ENCODE measurements around the gene TRMT2A.

TRMT2A gene

GRCh38 chr22:20094197-20094807 is 22.7 kb downstream of the TRMT2A start:
- no peak overlapping the region for H3K4me2 ChIP-seq (ENCODE audit: low read length)
- H3K36me3 ChIP-seq (ENCODE audit: control insufficient read depth, insufficient read depth, low read length): no peaks in the 10 kb centered on the region
- H3K79me2 ChIP-seq: no peaks in the 10 kb centered on the region
- no peak overlapping the region for H3K27ac ChIP-seq
- H3K4me3 ChIP-seq (ENCODE audit: low read depth, low read length): no peak overlapping the region
- H3K27me3 ChIP-seq (ENCODE audit: control insufficient read depth, insufficient read depth, low read length): no peaks in the 10 kb centered on the region
- no peaks in the 10 kb centered on the region for H3K9me3 ChIP-seq (ENCODE audit: control insufficient read depth, low read length)
- no peak for TF ChIP-seq CTCF (IDR thresholded peaks at IDR 0.05)
- no peaks in the 10 kb centered on the region for H3K4me1 ChIP-seq
- no peak overlapping the region for H2AFZ ChIP-seq
- no peak overlapping the region for H3K9ac ChIP-seq

GRCh38 chr22:20093418-20094196 is 23.4 kb downstream of the TRMT2A start:
- H3K27me3 ChIP-seq (ENCODE audit: control insufficient read depth, insufficient read depth, low read length): no peaks in the 10 kb centered on the region

GRCh38 chr22:20092477-20092854 is 24.6 kb downstream of the TRMT2A start:
- Histone ChIP-seq H3K4me3 (ENCODE audit: low read depth, low read length) (no peak overlapping the region), H3K27ac (no peak overlapping the region)

More at GRCh38 chr22:20093418-20094196, 23.4 kb downstream of the TRMT2A start:
- H3K9me3 ChIP-seq (ENCODE audit: control insufficient read depth, low read length): no peaks in the 10 kb centered on the region
- no peak overlapping the region for H3K4me3 ChIP-seq (ENCODE audit: low read depth, low read length)
- no peak for TF ChIP-seq CTCF (IDR thresholded peaks at IDR 0.05)
- no peaks in the 10 kb centered on the region for H3K36me3 ChIP-seq (ENCODE audit: control insufficient read depth, insufficient read depth, low read length)
- H2AFZ ChIP-seq: no peak overlapping the region
- H3K27ac ChIP-seq: no peak overlapping the region
- no peaks in the 10 kb centered on the region for H3K79me2 ChIP-seq
- H3K4me2 ChIP-seq (ENCODE audit: low read length): no peak overlapping the region
- no peaks in the 10 kb centered on the region for H3K4me1 ChIP-seq
- H3K9ac ChIP-seq: no peak overlapping the region

GRCh38 chr22:20091690-20092476 is 25.1 kb downstream of the TRMT2A start:
- Histone ChIP-seq H3K9me3 (ENCODE audit: control insufficient read depth, low read length) (no peaks in the 10 kb centered on the region), H3K4me1 (no peaks in the 10 kb centered on the region), H3K4me3 (ENCODE audit: low read depth, low read length) (no peak overlapping the region), H3K79me2 (peaks cover 7% of the 10 kb centered on the region), H3K27ac (no peak overlapping the region), H2AFZ (no peak overlapping the region), H3K36me3 (ENCODE audit: control insufficient read depth, insufficient read depth, low read length) (no peaks in the 10 kb centered on the region), H3K4me2 (ENCODE audit: low read length) (no peak overlapping the region), H3K9ac (no peak overlapping the region), H3K27me3 (ENCODE audit: control insufficient read depth, insufficient read depth, low read length) (no peaks in the 10 kb centered on the region)
- no peak for TF ChIP-seq CTCF (IDR thresholded peaks at IDR 0.05)

More at GRCh38 chr22:20092477-20092854, 24.6 kb downstream of the TRMT2A start:
- peaks cover 2% of the 10 kb centered on the region for H3K79me2 ChIP-seq
- TF ChIP-seq CTCF (IDR thresholded peaks at IDR 0.05): no peak
- H2AFZ ChIP-seq: no peak overlapping the region
- no peak overlapping the region for H3K4me2 ChIP-seq (ENCODE audit: low read length)
- H3K36me3 ChIP-seq (ENCODE audit: control insufficient read depth, insufficient read depth, low read length): no peaks in the 10 kb centered on the region
- no peaks in the 10 kb centered on the region for H3K4me1 ChIP-seq
- H3K9me3 ChIP-seq (ENCODE audit: control insufficient read depth, low read length): no peaks in the 10 kb centered on the region
- H3K27me3 ChIP-seq (ENCODE audit: control insufficient read depth, insufficient read depth, low read length): no peaks in the 10 kb centered on the region
- no peak overlapping the region for H3K9ac ChIP-seq

Data from parathyroid adenoma (tissue), 2 donors.